Astrocyte (in vitro differentiated cells and primary cell): Measurements from ENCODE around the gene ELN. TPM values are rescaled to one million over a fixed set of nuclear protein-coding genes. Genes with fewer than 3 reads are reported as not detected.

ENCODE experiments used
- DNase-seq: peaks from one replicate; pipeline ENCODE4 v3.0.0-alpha.2; 2010; ENCODE audit warnings: low read depth
- FAIRE-seq: peaks from 2 replicates; lab custom pipeline; 2011; peaks lifted over from hg19 to GRCh38; lab: Jason Lieb, UNC
- H2AFZ ChIP-seq: 2 replicates; pipeline ENCODE4 v1.6.0; 2012; ENCODE audit warnings: low read depth, low read length, inconsistent platforms
- H3K27ac ChIP-seq: 2 replicates; pipeline ENCODE4 v1.5.1; 2011; ENCODE audit warnings: low read depth, low read length, inconsistent platforms
- H3K27me3 ChIP-seq: 2 replicates; pipeline ENCODE4 v1.6.0; 2011; ENCODE audit warnings: low read length, inconsistent platforms; ENCODE audit not compliant: insufficient read depth
- H3K36me3 ChIP-seq: 2 replicates; pipeline ENCODE4 v1.5.1; 2011; ENCODE audit warnings: low read length, inconsistent platforms; ENCODE audit not compliant: insufficient read depth
- H3K4me1 ChIP-seq: 2 replicates; pipeline ENCODE4 v1.5.1; 2011; ENCODE audit warnings: low read length, inconsistent platforms; ENCODE audit not compliant: insufficient read depth
- H3K4me2 ChIP-seq: 2 replicates; pipeline ENCODE4 v1.6.0; 2012; ENCODE audit warnings: low read length, inconsistent platforms
- H3K4me3 ChIP-seq: 2 replicates; pipeline ENCODE4 v1.5.1; 2011; ENCODE audit warnings: low read depth, mild to moderate bottlenecking, low read length, inconsistent platforms; ENCODE audit not compliant: insufficient read depth
- H3K79me2 ChIP-seq: 2 replicates; pipeline ENCODE4 v1.6.0; 2012; ENCODE audit warnings: mild to moderate bottlenecking, low read length, inconsistent platforms; ENCODE audit not compliant: insufficient read depth
- H3K9ac ChIP-seq: 2 replicates; pipeline ENCODE4 v1.6.0; 2012; ENCODE audit warnings: mild to moderate bottlenecking, low read length, inconsistent platforms
- H3K9me3 ChIP-seq: 2 replicates; pipeline ENCODE4 v1.5.1; 2012; ENCODE audit warnings: low read depth, mild to moderate bottlenecking, low read length, inconsistent platforms; ENCODE audit not compliant: insufficient read depth
- H4K20me1 ChIP-seq: 2 replicates; pipeline ENCODE4 v1.6.0; 2012; ENCODE audit warnings: low read length, inconsistent platforms; ENCODE audit not compliant: insufficient read depth
- H3K27ac Mint-ChIP-seq: one replicate; pipeline ENCODE4 v1.8.0; 2021; ENCODE audit warnings: mild to moderate bottlenecking, mixed read lengths; ENCODE audit not compliant: unreplicated experiment
- H3K27me3 Mint-ChIP-seq: one replicate; pipeline ENCODE4 v1.8.0; 2021; ENCODE audit warnings: low read depth, mixed read lengths; ENCODE audit not compliant: unreplicated experiment
- H3K36me3 Mint-ChIP-seq: one replicate; pipeline ENCODE4 v1.8.0; 2021; ENCODE audit warnings: low read depth, mixed read lengths; ENCODE audit not compliant: unreplicated experiment
- H3K4me1 Mint-ChIP-seq: one replicate; pipeline ENCODE4 v1.8.0; 2021; ENCODE audit warnings: low read depth, mixed read lengths; ENCODE audit not compliant: unreplicated experiment
- H3K4me3 Mint-ChIP-seq: one replicate; pipeline ENCODE4 v1.8.0; 2021; ENCODE audit warnings: mild to moderate bottlenecking, moderate library complexity, mixed read lengths; ENCODE audit not compliant: unreplicated experiment
- H3K9me3 Mint-ChIP-seq: one replicate; pipeline ENCODE4 v1.8.0; 2021; ENCODE audit warnings: mild to moderate bottlenecking, mixed read lengths; ENCODE audit not compliant: unreplicated experiment
- EZH2 ChIP-seq: IDR thresholded peaks from 2 replicates; pipeline ENCODE4 v1.6.1; 2012; ENCODE audit warnings: mild to moderate bottlenecking, low read length, inconsistent platforms; ENCODE audit not compliant: insufficient read depth
- total RNA-seq: library from RNA; stranded (reverse); gene quantifications from 2 replicates; pipeline ENCODE4 v1.2.1, GENCODE V29; 2021
- TF ChIP-seq, protein P1 (sequence below): IDR thresholded peaks from 2 replicates; pipeline ENCODE4 v1.5.1; 2011; ENCODE audit warnings: low read depth, mild to moderate bottlenecking, inconsistent platforms, low read length, moderate library complexity; ENCODE audit not compliant: insufficient read depth

Gene ELN
- total RNA-seq, 1 donor from 2014 or later = 0.75 TPM

DNA sequence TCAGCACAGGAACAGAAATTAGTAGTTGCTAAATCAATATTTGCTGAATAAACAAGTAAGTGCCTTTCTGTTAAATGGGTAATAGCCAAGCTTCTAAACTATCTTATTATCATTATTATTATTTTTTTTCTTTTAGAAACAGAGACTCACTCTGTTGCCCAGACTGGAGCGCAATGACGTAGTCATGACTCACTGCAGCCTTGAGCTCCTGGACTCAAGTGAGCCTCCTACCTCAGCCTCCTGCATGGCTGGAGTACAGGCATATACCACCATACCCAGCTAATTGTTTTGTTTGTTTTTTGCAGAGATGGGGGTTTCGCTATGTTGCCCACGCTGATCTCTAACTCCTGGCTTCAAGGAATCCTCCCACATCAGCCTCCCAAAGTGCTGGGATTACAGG, 12.3 kb upstream of the ELN start:
- FAIRE-seq = no peak
- no peaks in the 10 kb centered on the region for H3K36me3 ChIP-seq
- no peak overlapping the region for H3K9ac ChIP-seq
- Mint-ChIP-seq H3K36me3 (no peaks in the 10 kb centered on the region), H3K4me1 (peaks cover 2% of the 10 kb centered on the region), H3K27me3 (peaks cover 9% of the 10 kb centered on the region), H3K9me3 (no peaks in the 10 kb centered on the region), H3K27ac (no peak overlapping the region), H3K4me3 (no peak overlapping the region)
- no peak overlapping the region for H3K4me2 ChIP-seq
- no peak overlapping the region for H3K4me3 ChIP-seq
- H2AFZ ChIP-seq = no peak overlapping the region
- no peak overlapping the region for H3K27ac ChIP-seq
- DNase-seq = no peak
- H3K79me2 ChIP-seq = no peaks in the 10 kb centered on the region
- H3K4me1 ChIP-seq = peaks cover 18% of the 10 kb centered on the region
- TF ChIP-seq, protein P1, sequence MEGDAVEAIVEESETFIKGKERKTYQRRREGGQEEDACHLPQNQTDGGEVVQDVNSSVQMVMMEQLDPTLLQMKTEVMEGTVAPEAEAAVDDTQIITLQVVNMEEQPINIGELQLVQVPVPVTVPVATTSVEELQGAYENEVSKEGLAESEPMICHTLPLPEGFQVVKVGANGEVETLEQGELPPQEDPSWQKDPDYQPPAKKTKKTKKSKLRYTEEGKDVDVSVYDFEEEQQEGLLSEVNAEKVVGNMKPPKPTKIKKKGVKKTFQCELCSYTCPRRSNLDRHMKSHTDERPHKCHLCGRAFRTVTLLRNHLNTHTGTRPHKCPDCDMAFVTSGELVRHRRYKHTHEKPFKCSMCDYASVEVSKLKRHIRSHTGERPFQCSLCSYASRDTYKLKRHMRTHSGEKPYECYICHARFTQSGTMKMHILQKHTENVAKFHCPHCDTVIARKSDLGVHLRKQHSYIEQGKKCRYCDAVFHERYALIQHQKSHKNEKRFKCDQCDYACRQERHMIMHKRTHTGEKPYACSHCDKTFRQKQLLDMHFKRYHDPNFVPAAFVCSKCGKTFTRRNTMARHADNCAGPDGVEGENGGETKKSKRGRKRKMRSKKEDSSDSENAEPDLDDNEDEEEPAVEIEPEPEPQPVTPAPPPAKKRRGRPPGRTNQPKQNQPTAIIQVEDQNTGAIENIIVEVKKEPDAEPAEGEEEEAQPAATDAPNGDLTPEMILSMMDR = no peak
- TF ChIP-seq EZH2 = no peak
- no peaks in the 10 kb centered on the region for H3K27me3 ChIP-seq
- H3K9me3 ChIP-seq = no peaks in the 10 kb centered on the region
- H4K20me1 ChIP-seq = no peaks in the 10 kb centered on the region

DNA sequence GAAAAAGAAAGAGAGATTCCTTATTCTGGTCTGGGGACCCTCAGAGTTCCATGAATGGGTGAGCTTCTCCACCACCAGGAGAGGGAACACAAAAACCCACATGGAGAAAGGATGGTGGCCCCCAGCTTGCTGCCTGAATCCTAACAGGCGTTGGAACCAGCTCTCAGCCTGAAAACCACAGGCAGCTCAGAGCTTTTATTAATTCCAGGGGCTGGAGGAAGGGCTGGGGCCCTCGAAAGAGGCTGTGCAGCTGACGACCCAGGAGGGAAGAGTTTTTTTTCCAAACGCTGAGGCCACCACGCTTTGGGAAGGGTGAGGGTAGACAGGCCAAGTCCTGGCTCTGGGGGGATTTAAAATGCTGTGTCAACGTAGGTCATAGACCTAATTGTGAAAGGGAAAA, 10.8 kb upstream of the ELN start:
- Mint-ChIP-seq H3K4me1 (peaks cover 2% of the 10 kb centered on the region), H3K4me3 (no peak overlapping the region), H3K27ac (no peak overlapping the region), H3K9me3 (no peaks in the 10 kb centered on the region), H3K36me3 (no peaks in the 10 kb centered on the region), H3K27me3 (peaks cover 9% of the 10 kb centered on the region)
- H3K27ac ChIP-seq = no peak overlapping the region
- no peaks in the 10 kb centered on the region for H3K9me3 ChIP-seq
- FAIRE-seq (no peak), DNase-seq (no peak)
- H3K4me1 ChIP-seq = peaks cover 12% of the 10 kb centered on the region
- no peak overlapping the region for H3K9ac ChIP-seq
- H3K27me3 ChIP-seq = no peaks in the 10 kb centered on the region
- H4K20me1 ChIP-seq = no peaks in the 10 kb centered on the region
- no peaks in the 10 kb centered on the region for H3K36me3 ChIP-seq
- no peak overlapping the region for H2AFZ ChIP-seq
- TF ChIP-seq, protein P1 = no peak
- TF ChIP-seq EZH2 = no peak
- no peak overlapping the region for H3K4me2 ChIP-seq
- H3K79me2 ChIP-seq = no peaks in the 10 kb centered on the region
- H3K4me3 ChIP-seq = no peak overlapping the region

DNA sequence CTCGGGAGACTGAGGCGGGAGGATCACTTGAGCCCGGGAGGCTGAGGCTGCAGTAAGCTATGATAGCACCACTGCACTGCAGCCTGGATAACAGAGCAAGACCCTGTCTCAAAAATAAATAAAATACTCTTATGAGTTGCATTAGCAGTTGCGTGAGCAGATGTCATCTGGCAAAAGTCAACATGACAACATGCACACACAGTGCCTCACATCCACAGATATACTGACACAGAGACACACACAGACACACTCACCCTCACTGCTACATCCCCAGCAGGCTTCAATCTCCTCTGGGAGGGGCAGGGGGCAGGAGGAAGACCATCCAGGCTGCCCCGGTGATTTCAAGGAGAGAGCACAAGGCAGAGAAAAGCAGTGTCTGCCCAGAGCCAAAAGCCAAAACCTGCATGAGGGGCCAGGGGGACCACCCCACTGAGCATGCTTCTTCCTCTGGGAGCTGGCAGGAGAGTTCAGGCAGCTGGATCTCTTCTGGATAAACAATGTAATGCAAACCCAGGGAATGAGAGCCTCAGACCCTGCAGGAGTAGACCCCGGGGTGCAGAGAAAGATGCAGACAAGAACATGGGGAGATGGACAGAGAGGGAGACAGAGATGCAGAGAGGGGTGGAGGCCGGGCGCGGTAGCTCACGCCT, 9.6 kb upstream of the ELN start:
- DNase-seq (no peak), FAIRE-seq (no peak)
- Histone ChIP-seq H3K9me3 (no peaks in the 10 kb centered on the region), H3K27me3 (no peaks in the 10 kb centered on the region), H4K20me1 (no peaks in the 10 kb centered on the region), H3K36me3 (no peaks in the 10 kb centered on the region), H3K79me2 (no peaks in the 10 kb centered on the region), H3K4me3 (no peak overlapping the region), H3K4me1 (peaks cover 12% of the 10 kb centered on the region), H3K4me2 (no peak overlapping the region), H3K27ac (no peak overlapping the region), H2AFZ (no peak overlapping the region), H3K9ac (no peak overlapping the region)
- Mint-ChIP-seq H3K36me3 (no peaks in the 10 kb centered on the region), H3K9me3 (no peaks in the 10 kb centered on the region), H3K27ac (no peak overlapping the region), H3K4me3 (no peak overlapping the region), H3K4me1 (peaks cover 13% of the 10 kb centered on the region), H3K27me3 (peaks cover 9% of the 10 kb centered on the region)
- TF ChIP-seq, protein P1 = no peak
- no peak for TF ChIP-seq EZH2
